ENCODE data around the gene NSD2.

The NSD2 gene

GRCh38 chr4:1975880-1976279 is 104.7 kb downstream of the NSD2 start:
- H3K27me3 ChIP-seq (ENCODE audit: insufficient read depth, poor library complexity, severe bottlenecking), result no peaks in the 10 kb centered on the region
- no peak for DNase-seq (ENCODE audit: low read depth in 1 of 2, low spot score in 1 of 2)
- TF ChIP-seq REST (IDR thresholded peaks at IDR 0.05; ENCODE audit: insufficient replicate concordance, low read depth) (no peak), POLR2AphosphoS5 (IDR thresholded peaks at IDR 0.05; ENCODE audit: low read depth) (no peak), SPI1 (IDR thresholded peaks at IDR 0.05; ENCODE audit: borderline replicate concordance, low read depth) (no peak), GABPA (IDR thresholded peaks at IDR 0.05; ENCODE audit: low read depth) (no peak)
- TF ChIP-seq, protein P1, sequence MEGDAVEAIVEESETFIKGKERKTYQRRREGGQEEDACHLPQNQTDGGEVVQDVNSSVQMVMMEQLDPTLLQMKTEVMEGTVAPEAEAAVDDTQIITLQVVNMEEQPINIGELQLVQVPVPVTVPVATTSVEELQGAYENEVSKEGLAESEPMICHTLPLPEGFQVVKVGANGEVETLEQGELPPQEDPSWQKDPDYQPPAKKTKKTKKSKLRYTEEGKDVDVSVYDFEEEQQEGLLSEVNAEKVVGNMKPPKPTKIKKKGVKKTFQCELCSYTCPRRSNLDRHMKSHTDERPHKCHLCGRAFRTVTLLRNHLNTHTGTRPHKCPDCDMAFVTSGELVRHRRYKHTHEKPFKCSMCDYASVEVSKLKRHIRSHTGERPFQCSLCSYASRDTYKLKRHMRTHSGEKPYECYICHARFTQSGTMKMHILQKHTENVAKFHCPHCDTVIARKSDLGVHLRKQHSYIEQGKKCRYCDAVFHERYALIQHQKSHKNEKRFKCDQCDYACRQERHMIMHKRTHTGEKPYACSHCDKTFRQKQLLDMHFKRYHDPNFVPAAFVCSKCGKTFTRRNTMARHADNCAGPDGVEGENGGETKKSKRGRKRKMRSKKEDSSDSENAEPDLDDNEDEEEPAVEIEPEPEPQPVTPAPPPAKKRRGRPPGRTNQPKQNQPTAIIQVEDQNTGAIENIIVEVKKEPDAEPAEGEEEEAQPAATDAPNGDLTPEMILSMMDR (IDR thresholded peaks at IDR 0.05; ENCODE audit: insufficient read depth, low read length), result no peak
- H3K4me3 ChIP-seq (replicated peaks; ENCODE audit: insufficient read depth, low read length), result no peak overlapping the region
- H3K27ac ChIP-seq (replicated peaks), result no peak overlapping the region

DNA sequence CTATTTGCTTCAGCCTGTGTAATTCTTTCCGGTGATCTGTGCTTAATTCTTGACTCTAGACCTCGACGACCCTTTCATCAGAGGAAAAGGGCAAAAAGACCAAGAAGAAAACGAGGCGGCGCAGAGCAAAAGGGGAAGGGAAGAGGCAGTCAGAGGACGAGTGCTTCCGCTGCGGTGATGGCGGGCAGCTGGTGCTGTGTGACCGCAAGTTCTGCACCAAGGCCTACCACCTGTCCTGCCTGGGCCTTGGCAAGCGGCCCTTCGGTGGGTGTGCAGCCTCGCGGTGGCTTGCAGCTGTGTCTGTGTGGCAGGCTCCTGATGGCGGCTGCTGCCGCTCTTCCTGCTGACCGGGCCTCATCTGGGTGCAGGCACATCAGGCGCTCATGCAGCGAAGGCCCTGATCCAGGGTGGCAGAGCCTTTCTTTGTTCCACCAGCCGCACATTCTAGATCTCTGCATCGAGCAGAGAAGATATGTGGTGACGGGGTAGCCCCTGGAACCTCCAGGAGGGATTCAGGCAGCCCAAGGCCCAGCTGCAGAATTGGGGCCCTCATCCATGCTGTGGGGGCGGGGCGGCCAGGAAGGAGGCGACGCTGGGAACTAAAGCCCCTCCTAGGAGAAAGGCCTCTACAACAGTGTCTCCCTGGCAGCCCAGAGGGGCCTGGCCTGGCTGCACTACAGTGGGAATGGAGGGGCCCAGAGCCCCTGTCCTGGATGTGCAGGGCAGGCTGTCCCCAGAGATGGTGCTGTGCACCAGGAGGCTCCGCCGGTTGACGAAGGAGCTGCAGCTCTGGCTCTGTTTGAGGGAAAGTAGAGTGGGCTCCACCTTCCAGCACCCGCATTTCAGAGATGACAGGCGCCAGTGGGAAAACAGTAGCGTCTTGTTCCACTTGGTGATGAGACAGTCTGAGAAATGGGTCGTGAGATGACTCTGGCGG is 105.5 kb downstream of the NSD2 start:
- Histone ChIP-seq H3K27ac (replicated peaks) (no peak overlapping the region), H3K4me3 (replicated peaks; ENCODE audit: insufficient read depth, low read length) (no peak overlapping the region), H3K27me3 (ENCODE audit: insufficient read depth, poor library complexity, severe bottlenecking) (no peaks in the 10 kb centered on the region)
- TF ChIP-seq REST (IDR thresholded peaks at IDR 0.05; ENCODE audit: insufficient replicate concordance, low read depth) (no peak), POLR2AphosphoS5 (IDR thresholded peaks at IDR 0.05; ENCODE audit: low read depth) (no peak), GABPA (IDR thresholded peaks at IDR 0.05; ENCODE audit: low read depth) (no peak), SPI1 (IDR thresholded peaks at IDR 0.05; ENCODE audit: borderline replicate concordance, low read depth) (no peak)
- TF ChIP-seq, protein P1 (IDR thresholded peaks at IDR 0.05; ENCODE audit: insufficient read depth, low read length), result no peak
- DNase-seq (ENCODE audit: low read depth in 1 of 2, low spot score in 1 of 2), result no peak

DNA sequence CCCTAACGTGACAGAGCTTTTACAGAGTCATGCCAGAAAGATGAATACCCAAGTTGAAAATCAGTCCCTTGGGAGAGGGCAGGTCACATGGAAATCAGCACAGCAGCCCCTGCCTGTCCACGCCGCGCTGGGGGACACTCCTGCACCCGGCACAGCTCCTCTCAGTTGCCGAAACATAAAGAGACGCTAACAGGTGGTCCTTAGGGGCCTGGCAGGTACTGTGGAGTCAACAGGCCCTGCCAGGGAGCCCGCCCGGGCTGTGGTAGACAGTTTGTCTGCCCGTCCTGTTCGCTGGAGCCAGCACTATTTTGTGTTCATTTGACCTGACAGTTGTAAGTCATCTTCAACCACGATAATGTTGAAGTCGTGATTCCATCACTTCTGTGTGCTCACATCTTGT is 107.0 kb downstream of the NSD2 start:
- no peaks in the 10 kb centered on the region for H3K27me3 ChIP-seq (ENCODE audit: insufficient read depth, poor library complexity, severe bottlenecking)
- no peak for DNase-seq (ENCODE audit: low read depth in 1 of 2, low spot score in 1 of 2)

More for the DNA sequence above, 107.0 kb downstream of the NSD2 start:
- H3K27ac ChIP-seq (replicated peaks), result no peak overlapping the region
- TF ChIP-seq GABPA (IDR thresholded peaks at IDR 0.05; ENCODE audit: low read depth) (no peak), POLR2AphosphoS5 (IDR thresholded peaks at IDR 0.05; ENCODE audit: low read depth) (no peak), REST (IDR thresholded peaks at IDR 0.05; ENCODE audit: insufficient replicate concordance, low read depth) (no peak), SPI1 (IDR thresholded peaks at IDR 0.05; ENCODE audit: borderline replicate concordance, low read depth) (no peak)
- TF ChIP-seq, protein P1 (IDR thresholded peaks at IDR 0.05; ENCODE audit: insufficient read depth, low read length), result no peak
- no peak overlapping the region for H3K4me3 ChIP-seq (replicated peaks; ENCODE audit: insufficient read depth, low read length)
